Astrocyte (in vitro differentiated cells and primary cell): ENCODE measurements around the gene TGIF1. TPM values are rescaled to one million over a fixed set of nuclear protein-coding genes. Genes with fewer than 3 reads are reported as not detected.

Experiments used
- DNase-seq: peaks from one replicate; pipeline ENCODE4 v3.0.0-alpha.2; 2010; ENCODE audit warnings: low read depth
- FAIRE-seq: peaks from 2 replicates; lab custom pipeline; 2011; peaks lifted over from hg19 to GRCh38; lab: Jason Lieb, UNC
- H2AFZ ChIP-seq: 2 replicates; pipeline ENCODE4 v1.6.0; 2012; ENCODE audit warnings: low read depth, low read length, inconsistent platforms
- H3K27ac ChIP-seq: 2 replicates; pipeline ENCODE4 v1.5.1; 2011; ENCODE audit warnings: low read depth, low read length, inconsistent platforms
- H3K27me3 ChIP-seq: 2 replicates; pipeline ENCODE4 v1.6.0; 2011; ENCODE audit warnings: low read length, inconsistent platforms; ENCODE audit not compliant: insufficient read depth
- H3K36me3 ChIP-seq: 2 replicates; pipeline ENCODE4 v1.5.1; 2011; ENCODE audit warnings: low read length, inconsistent platforms; ENCODE audit not compliant: insufficient read depth
- H3K4me1 ChIP-seq: 2 replicates; pipeline ENCODE4 v1.5.1; 2011; ENCODE audit warnings: low read length, inconsistent platforms; ENCODE audit not compliant: insufficient read depth
- H3K4me2 ChIP-seq: 2 replicates; pipeline ENCODE4 v1.6.0; 2012; ENCODE audit warnings: low read length, inconsistent platforms
- H3K4me3 ChIP-seq: 2 replicates; pipeline ENCODE4 v1.5.1; 2011; ENCODE audit warnings: low read depth, mild to moderate bottlenecking, low read length, inconsistent platforms; ENCODE audit not compliant: insufficient read depth
- H3K79me2 ChIP-seq: 2 replicates; pipeline ENCODE4 v1.6.0; 2012; ENCODE audit warnings: mild to moderate bottlenecking, low read length, inconsistent platforms; ENCODE audit not compliant: insufficient read depth
- H3K9ac ChIP-seq: 2 replicates; pipeline ENCODE4 v1.6.0; 2012; ENCODE audit warnings: mild to moderate bottlenecking, low read length, inconsistent platforms
- H3K9me3 ChIP-seq: 2 replicates; pipeline ENCODE4 v1.5.1; 2012; ENCODE audit warnings: low read depth, mild to moderate bottlenecking, low read length, inconsistent platforms; ENCODE audit not compliant: insufficient read depth
- H4K20me1 ChIP-seq: 2 replicates; pipeline ENCODE4 v1.6.0; 2012; ENCODE audit warnings: low read length, inconsistent platforms; ENCODE audit not compliant: insufficient read depth
- H3K27ac Mint-ChIP-seq: one replicate; pipeline ENCODE4 v1.8.0; 2021; ENCODE audit warnings: mild to moderate bottlenecking, mixed read lengths; ENCODE audit not compliant: unreplicated experiment
- H3K27me3 Mint-ChIP-seq: one replicate; pipeline ENCODE4 v1.8.0; 2021; ENCODE audit warnings: low read depth, mixed read lengths; ENCODE audit not compliant: unreplicated experiment
- H3K36me3 Mint-ChIP-seq: one replicate; pipeline ENCODE4 v1.8.0; 2021; ENCODE audit warnings: low read depth, mixed read lengths; ENCODE audit not compliant: unreplicated experiment
- H3K4me1 Mint-ChIP-seq: one replicate; pipeline ENCODE4 v1.8.0; 2021; ENCODE audit warnings: low read depth, mixed read lengths; ENCODE audit not compliant: unreplicated experiment
- H3K4me3 Mint-ChIP-seq: one replicate; pipeline ENCODE4 v1.8.0; 2021; ENCODE audit warnings: mild to moderate bottlenecking, moderate library complexity, mixed read lengths; ENCODE audit not compliant: unreplicated experiment
- H3K9me3 Mint-ChIP-seq: one replicate; pipeline ENCODE4 v1.8.0; 2021; ENCODE audit warnings: mild to moderate bottlenecking, mixed read lengths; ENCODE audit not compliant: unreplicated experiment
- EZH2 ChIP-seq: IDR thresholded peaks from 2 replicates; pipeline ENCODE4 v1.6.1; 2012; ENCODE audit warnings: mild to moderate bottlenecking, low read length, inconsistent platforms; ENCODE audit not compliant: insufficient read depth
- total RNA-seq: library from RNA; stranded (reverse); gene quantifications from 2 replicates; pipeline ENCODE4 v1.2.1, GENCODE V29; 2021
- TF ChIP-seq, protein P1 (sequence below): IDR thresholded peaks from 2 replicates; pipeline ENCODE4 v1.5.1; 2011; ENCODE audit warnings: low read depth, mild to moderate bottlenecking, inconsistent platforms, low read length, moderate library complexity; ENCODE audit not compliant: insufficient read depth

Gene TGIF1
- total RNA-seq, 1 donor from 2014 or later, result 128 TPM

DNA sequence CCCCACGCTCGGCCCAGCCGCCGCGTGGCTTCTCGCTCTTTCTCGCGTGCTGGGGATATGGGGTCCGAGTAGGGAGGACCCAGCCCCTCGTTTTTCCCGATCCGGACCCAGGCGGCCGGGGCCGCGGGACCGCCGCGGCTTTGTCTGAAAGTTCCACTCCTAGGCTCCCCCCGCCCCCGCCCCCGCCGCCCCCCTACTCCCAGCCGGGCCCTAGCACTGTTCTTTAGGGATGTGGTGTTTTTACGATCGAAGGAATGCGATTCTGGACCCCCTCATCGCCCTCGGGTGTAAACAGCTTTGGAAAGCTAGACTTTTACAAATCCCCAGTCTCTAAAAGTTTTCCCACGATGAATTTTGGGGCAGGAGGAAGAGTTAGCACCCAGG lies 819 bp downstream of the TGIF1 start:
- Histone ChIP-seq H3K4me1 (peaks cover 37% of the 10 kb centered on the region), H4K20me1 (peaks cover 6% of the 10 kb centered on the region), H3K27ac (peak overlapping the region; percentile 99), H3K27me3 (no peaks in the 10 kb centered on the region), H3K79me2 (peaks cover 56% of the 10 kb centered on the region), H3K4me2 (peak overlapping the region; percentile 89), H3K36me3 (no peaks in the 10 kb centered on the region), H2AFZ (no peak overlapping the region), H3K9me3 (no peaks in the 10 kb centered on the region), H3K4me3 (peak overlapping the region; percentile 78), H3K9ac (peak overlapping the region; percentile 99)
- FAIRE-seq, result no peak
- TF ChIP-seq, protein P1, sequence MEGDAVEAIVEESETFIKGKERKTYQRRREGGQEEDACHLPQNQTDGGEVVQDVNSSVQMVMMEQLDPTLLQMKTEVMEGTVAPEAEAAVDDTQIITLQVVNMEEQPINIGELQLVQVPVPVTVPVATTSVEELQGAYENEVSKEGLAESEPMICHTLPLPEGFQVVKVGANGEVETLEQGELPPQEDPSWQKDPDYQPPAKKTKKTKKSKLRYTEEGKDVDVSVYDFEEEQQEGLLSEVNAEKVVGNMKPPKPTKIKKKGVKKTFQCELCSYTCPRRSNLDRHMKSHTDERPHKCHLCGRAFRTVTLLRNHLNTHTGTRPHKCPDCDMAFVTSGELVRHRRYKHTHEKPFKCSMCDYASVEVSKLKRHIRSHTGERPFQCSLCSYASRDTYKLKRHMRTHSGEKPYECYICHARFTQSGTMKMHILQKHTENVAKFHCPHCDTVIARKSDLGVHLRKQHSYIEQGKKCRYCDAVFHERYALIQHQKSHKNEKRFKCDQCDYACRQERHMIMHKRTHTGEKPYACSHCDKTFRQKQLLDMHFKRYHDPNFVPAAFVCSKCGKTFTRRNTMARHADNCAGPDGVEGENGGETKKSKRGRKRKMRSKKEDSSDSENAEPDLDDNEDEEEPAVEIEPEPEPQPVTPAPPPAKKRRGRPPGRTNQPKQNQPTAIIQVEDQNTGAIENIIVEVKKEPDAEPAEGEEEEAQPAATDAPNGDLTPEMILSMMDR, result no peak
- TF ChIP-seq EZH2, result no peak
- Mint-ChIP-seq H3K36me3 (peaks cover 9% of the 10 kb centered on the region), H3K27ac (peak overlapping the region; percentile 100), H3K9me3 (no peaks in the 10 kb centered on the region), H3K4me3 (peak overlapping the region; percentile 95), H3K27me3 (no peaks in the 10 kb centered on the region), H3K4me1 (peaks cover 17% of the 10 kb centered on the region)
- DNase-seq, result no peak

DNA sequence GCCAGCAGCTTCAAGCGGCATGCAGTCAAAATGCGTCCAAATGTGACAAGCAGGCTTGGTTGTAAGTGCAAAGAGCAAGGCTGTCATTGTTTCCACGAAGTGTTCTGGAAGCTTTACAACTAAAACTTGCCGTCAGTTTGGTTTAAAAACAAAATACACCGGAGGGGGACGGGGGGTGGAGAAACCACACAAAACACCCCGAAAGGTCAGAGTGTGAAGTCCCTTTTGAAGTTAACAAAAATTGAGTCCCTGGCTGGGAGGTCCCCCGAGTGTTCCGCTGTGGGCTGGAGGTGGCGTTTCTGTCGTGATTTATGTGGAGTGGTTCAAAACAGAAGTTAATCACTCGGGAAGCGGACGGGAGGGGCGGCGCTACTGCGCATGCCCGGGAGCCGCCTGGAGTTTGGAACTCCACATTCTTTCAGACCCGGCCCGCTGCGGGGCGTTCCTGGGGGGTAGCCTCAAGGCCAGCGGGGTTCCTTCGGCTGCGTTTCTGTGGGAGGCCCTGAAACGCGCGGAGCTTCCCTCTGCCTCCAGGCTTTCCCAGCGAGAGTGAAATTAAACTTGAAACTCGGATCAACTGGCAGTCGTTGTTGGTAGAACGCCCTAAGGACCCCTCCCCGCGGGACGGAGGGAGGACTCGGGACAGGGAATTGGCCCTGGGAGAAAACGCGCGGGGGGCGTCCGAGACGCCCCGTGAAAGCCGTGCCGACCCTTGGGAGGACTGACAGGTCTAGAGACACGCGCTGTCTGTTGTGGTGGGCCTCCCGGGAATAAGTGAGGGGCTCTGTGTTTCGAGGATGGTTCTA lies 1.4 kb downstream of the TGIF1 start:
- Mint-ChIP-seq H3K36me3 (peaks cover 9% of the 10 kb centered on the region), H3K27ac (peak overlapping the region; percentile 100), H3K4me1 (peaks cover 19% of the 10 kb centered on the region), H3K27me3 (no peaks in the 10 kb centered on the region), H3K9me3 (no peaks in the 10 kb centered on the region), H3K4me3 (peak overlapping the region; percentile 95)
- Histone ChIP-seq H3K36me3 (peaks cover 3% of the 10 kb centered on the region), H3K4me3 (peak overlapping the region; percentile 78), H3K79me2 (peaks cover 62% of the 10 kb centered on the region), H3K4me1 (peaks cover 43% of the 10 kb centered on the region), H4K20me1 (peaks cover 12% of the 10 kb centered on the region), H2AFZ (no peak overlapping the region), H3K9ac (peak overlapping the region; percentile 99), H3K27ac (peak overlapping the region; percentile 99), H3K4me2 (peak overlapping the region; percentile 89), H3K9me3 (no peaks in the 10 kb centered on the region), H3K27me3 (no peaks in the 10 kb centered on the region)
- DNase-seq (peak; percentile 76), FAIRE-seq (no peak)
- TF ChIP-seq, protein P1, result no peak
- no peak for TF ChIP-seq EZH2
